Psoas muscle (tissue), 8 donors: ENCODE measurements around the gene DTX2. TPM values are rescaled to one million over a fixed set of nuclear protein-coding genes. Genes with fewer than 3 reads are reported as not detected.
"Not testable (repeated sequence)": the region's sequence is repeated elsewhere in the genome, so short reads cannot be mapped to it uniquely, and the experiment has no call there.

ENCODE experiments used
- ATAC-seq, 4 donors: fragments of 200-7000 bp; cut with Tn5 transposase; one replicate each; pipeline ENCODE4 v1.9.1; 2020; ENCODE audit warnings: moderate library complexity in 3 of 4, mild to moderate bottlenecking in 2 of 4
- DNase-seq, 2 donors: peaks; one replicate each; pipeline ENCODE4 v3.0.0-alpha.2; 2020
- H3K27ac ChIP-seq: fragments of 200-600 bp; one replicate; pipeline ENCODE4 v1.8.0; 2022
- H3K27me3 ChIP-seq, 3 donors: fragments of 200-600 bp in 1 of 3; one replicate each; pipeline versions ENCODE4 v1.6.1 to v1.8.0; 2013 to 2022; ENCODE audit warnings: low read length in 2 of 3, mild to moderate bottlenecking in 2 of 3, moderate library complexity in 1 of 3; ENCODE audit not compliant: insufficient read depth in 3 of 3
- H3K36me3 ChIP-seq, 2 donors: fragments of 200-600 bp in 1 of 2; one replicate each; pipeline versions ENCODE4 v1.6.1 to v1.8.0; 2013 to 2022; ENCODE audit warnings: low read depth in 1 of 2, mild to moderate bottlenecking in 1 of 2, moderate library complexity in 1 of 2; ENCODE audit not compliant: insufficient read depth in 1 of 2
- H3K4me1 ChIP-seq: fragments of 200-600 bp; one replicate; pipeline ENCODE4 v1.8.0; 2022
- H3K4me3 ChIP-seq: fragments of 200-600 bp; one replicate; pipeline ENCODE4 v1.8.0; 2022; ENCODE audit warnings: mild to moderate bottlenecking
- H3K9me3 ChIP-seq: fragments of 200-600 bp; one replicate; pipeline ENCODE4 v1.8.0; 2022
- WGBS, 3 donors: extraction: QIAGEN DNeasy Blood & Tissue Kit; methylation state at CpG; one replicate each; pipeline versions ENCODE4 v1.1.6 to v1.1.7; 2013; 5-methylcytosine and 5-hydroxymethylcytosine counted together
- intact Hi-C, 2 donors: fragments of 100-400 bp; cut with DNase I; formaldehyde crosslinking; loops; one replicate each; pipeline versions ENCODE4 v1.11.0 to v1.14.2; 2022
- polyA plus RNA-seq, 3 donors: library from polyadenylated mRNA; stranded (reverse); fragments of 200-250 nt; gene quantifications; one replicate each; pipeline ENCODE4 v1.2.3, GENCODE V29; 2013
- total RNA-seq, 4 donors: library from RNA; stranded (reverse); fragmentation: NEBNext Ultra II Directional in 2 of 4; extraction: Animal tissue kit (Norgen Biotek cat#: 25700) in 2 of 4; gene quantifications; one replicate each; pipeline versions ENCODE4 v1.2.1 to v1.2.4, GENCODE V29; 2021 to 2023
- donor health status: healthy with polysubstance abuse.
- donor health status: DM: no; HTN: no; CAD: no; lungs with moderate emphysema.
- donor health status: Bipolar disorder and iron deficiency.
- donor health status: healthy.
- donor health status: DM: yes; HTN: yes; CAD: no.
- donor health status: DM: no; HTN: no; CAD: no.
- donor health status: DM: no; HTN: no; CAD: no.
- donor health status: DM: yes; HTN: yes; CAD: no.

The DTX2 gene
- total and polyA plus RNA-seq, 7 donors = 10.5 to 21.5 (median 15.5) TPM

DNA sequence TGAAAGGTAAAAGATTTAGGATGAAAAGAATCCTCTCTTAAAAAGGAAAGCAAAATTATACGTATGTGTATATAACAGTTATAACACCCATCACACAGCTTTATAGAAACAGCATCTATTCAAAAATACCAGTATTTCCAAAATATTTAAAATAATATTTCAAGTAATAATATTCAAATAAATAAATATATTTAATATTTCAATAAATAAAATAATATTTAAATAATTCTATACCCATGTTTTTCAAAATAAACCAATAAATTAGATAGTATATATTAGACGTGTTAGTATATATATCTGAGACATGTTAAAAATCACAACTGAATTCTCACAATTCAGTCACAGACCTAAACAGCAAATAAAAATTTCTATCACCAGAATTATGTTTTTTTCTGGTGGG lies 70.1 kb downstream of the DTX2 start:
- H3K27ac ChIP-seq, H3K9me3 ChIP-seq, H3K4me1 ChIP-seq, H3K4me3 ChIP-seq, H3K27me3 ChIP-seq, DNase-seq, intact Hi-C loops, H3K36me3 ChIP-seq, ATAC-seq: not testable (repeated sequence)
- 88 to 91% (median 90%) methylated on average over 1 to 2 of the region's 2 CpGs for WGBS, 3 donors

DNA sequence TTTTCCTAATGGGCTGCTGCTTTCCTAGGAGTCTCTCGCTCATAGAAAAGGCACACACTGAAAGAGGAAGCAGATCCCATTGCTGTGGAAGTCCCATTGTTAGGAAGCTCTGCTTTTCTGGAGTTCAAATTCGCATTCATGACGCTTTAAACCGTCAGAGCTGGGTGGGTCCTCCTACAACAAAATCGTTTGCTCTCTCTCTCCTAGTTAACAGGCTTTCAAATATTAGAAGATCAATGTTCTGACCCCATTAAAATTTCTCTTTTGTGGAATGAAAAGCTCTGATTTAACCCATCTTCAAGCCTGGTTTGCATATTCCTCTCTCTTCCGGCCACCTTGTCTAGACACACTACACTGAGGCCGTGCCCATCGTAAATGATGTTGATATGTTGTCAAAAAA lies 81.7 kb downstream of the DTX2 start, which contains the start of gene SPDYE16:
Gene SPDYE16, minus strand, starts transcription at position 101 of the 400 bp plus-strand sequence. CDS start 1,838 bp downstream, outside the sequence.
- H3K9me3 ChIP-seq, H3K4me3 ChIP-seq, H3K36me3 ChIP-seq, H3K4me1 ChIP-seq, H3K27ac ChIP-seq, intact Hi-C loops, DNase-seq, H3K27me3 ChIP-seq, ATAC-seq: not testable (repeated sequence)
- WGBS, 3 donors = no CpG with 5 or more reads among the region's 8 CpGs

DNA sequence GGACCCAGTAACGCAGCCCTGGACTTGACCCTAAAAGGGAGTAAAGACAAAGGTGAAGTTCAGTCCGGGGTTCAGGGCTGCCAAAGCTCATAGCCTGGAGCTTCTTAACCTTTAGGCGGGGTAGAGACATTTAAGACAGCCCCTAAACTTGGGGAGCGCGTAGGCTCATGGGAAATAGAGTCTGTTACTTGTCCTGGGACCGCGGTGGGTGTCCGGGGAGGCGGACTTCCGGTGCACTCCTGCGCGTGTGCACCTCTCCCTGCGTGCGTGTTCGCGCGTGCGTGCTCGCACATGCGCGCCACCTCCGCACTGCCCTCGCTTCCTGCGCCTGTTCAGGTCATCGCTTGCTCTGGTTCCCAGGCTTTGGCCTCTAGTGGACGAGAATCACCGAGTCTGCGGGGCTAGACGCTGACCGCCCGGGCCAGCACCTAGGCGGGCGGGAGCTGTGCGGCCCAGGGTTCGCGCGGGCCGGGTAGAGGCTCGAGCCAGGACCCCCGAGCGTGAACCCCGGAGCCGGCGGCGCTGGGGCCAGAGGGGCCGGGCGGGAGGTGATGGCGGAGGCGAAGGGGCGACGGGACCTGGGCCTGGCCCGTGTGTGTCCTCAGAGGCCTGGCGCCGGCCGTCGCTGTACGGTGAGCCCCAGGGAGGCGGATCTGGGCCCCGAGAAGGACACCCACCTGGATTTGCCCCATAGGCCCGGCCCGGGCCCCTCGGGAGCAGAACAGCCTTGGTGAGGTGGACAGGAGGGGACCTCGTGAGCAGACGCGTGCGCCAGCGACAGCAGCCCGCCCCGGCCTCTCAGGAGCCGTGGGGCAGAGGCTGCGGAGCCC lies 87.7 kb downstream of the DTX2 start:
- H3K27ac ChIP-seq = peak overlapping the region; percentile 94
- peak overlapping the region; percentile 90 for H3K4me3 ChIP-seq
- ATAC-seq (peak; percentile 100), DNase-seq (peak; percentile 90 to 95)
- H3K9me3 ChIP-seq, intact Hi-C loops, H3K4me1 ChIP-seq, H3K27me3 ChIP-seq: not testable (repeated sequence)
- WGBS, 3 donors = 0 to 1% (median 0%) methylated on average over 52 to 71 of the region's 71 CpGs
- peaks cover 0 to 17% of the 10 kb centered on the region in 2 donors for H3K36me3 ChIP-seq

DNA sequence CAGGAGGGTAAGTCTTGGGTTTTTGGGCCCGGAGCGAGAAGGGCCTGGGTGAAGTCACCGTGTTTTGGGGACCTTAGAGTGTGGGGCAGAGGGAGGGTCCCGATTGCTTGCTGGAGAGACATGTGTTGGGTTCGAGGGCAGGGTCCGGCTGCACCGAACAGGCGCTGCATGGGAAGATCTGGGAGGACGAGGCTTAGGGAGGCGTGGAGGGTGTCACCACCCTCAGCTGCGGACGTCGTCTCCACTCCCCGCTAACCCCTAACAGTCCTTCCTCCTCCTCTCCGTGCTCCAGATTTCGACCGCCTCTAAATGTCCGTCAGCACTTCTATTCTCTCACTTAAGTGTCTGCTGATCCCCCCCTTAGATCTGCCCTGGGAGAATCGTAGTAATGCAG lies 88.3 kb downstream of the DTX2 start:
- H3K27me3 ChIP-seq, H3K4me1 ChIP-seq, ATAC-seq, intact Hi-C loops, H3K9me3 ChIP-seq: not testable (repeated sequence)
- Histone ChIP-seq H3K4me3 (peak overlapping the region; percentile 90), H3K27ac (peak overlapping the region; percentile 94), H3K36me3 (peaks cover 0 to 17% of the 10 kb centered on the region in 2 donors)
- DNase-seq = peak in 1 of 2 donors; percentile 27
- 0 to 1% (median 0%) methylated on average over 12 to 19 of the region's 19 CpGs for WGBS, 3 donors

DNA sequence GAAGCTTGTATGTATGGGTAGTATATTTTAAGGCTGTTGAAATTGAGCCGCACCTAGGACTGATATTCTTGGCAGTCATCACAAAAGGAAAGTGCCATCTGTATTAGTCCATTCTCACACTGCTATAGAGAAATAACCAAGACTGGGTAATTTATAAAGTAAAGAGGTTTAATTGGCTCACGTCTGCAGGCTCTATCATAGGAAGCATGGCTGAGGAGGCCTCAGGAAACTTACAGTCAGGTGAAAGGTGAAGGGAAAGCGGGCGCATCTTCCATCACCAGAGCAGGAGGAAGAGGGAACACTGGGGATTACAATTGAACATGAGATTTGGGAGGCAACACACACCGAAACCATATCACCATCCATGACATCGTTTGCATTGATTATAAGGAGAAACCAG lies 90.5 kb downstream of the DTX2 start:
- H3K36me3 ChIP-seq = peaks cover 0 to 17% of the 10 kb centered on the region in 2 donors
- 83 to 92% (median 85%) methylated on average over 6 of the region's 6 CpGs for WGBS, 3 donors
- H3K27ac ChIP-seq, DNase-seq, ATAC-seq, H3K27me3 ChIP-seq, H3K4me1 ChIP-seq, H3K9me3 ChIP-seq, intact Hi-C loops, H3K4me3 ChIP-seq: not testable (repeated sequence)

Other genes with a start within 250 kb of the DTX2 start
- gene HSPB1, start 159.0 kb upstream of the DTX2 start, total RNA-seq = 1,000 to 10,000 TPM; 2,972 to 5,803 (median 5,243) TPM
- 1,000 to 10,000 TPM; 1,312 to 4,364 (median 1,775) TPM for gene HSPB1, start 159.0 kb upstream of the DTX2 start, polyA plus RNA-seq
- 100 to 1,000 TPM; 342 to 421 (median 401) TPM for gene YWHAG, start 102.7 kb upstream of the DTX2 start, total RNA-seq
- gene YWHAG, start 102.7 kb upstream of the DTX2 start, polyA plus RNA-seq = 100 to 1,000 TPM; 204 to 523 (median 213) TPM
- 1 to 10 TPM in 1 of 4 donors, under 1 TPM in 3; 0.79 to 1.0 (median 0.86) TPM for gene SSC4D, start 52.0 kb upstream of the DTX2 start, total RNA-seq
- gene SSC4D, start 52.0 kb upstream of the DTX2 start, polyA plus RNA-seq = 1 to 10 TPM; 1.3 to 3.3 (median 2.7) TPM
- 10 to 100 TPM in 1 of 4 donors, 1 to 10 TPM in 1, under 1 TPM in 1, not detected in 1; 0.96 to 12.3 (median 4.0) TPM for gene ZP3, start 36.8 kb upstream of the DTX2 start, total RNA-seq
- under 1 TPM; 0.23 to 0.52 (median 0.32) TPM for gene ZP3, start 36.8 kb upstream of the DTX2 start, polyA plus RNA-seq
- under 1 TPM in 3 of 4 donors, not detected in 1; 0.48 to 0.91 (median 0.77) TPM for gene UPK3B, start 48.8 kb downstream of the DTX2 start, total RNA-seq
- under 1 TPM; 0.12 to 0.23 (median 0.13) TPM for gene UPK3B, start 48.8 kb downstream of the DTX2 start, polyA plus RNA-seq
- gene SPDYE16, start 81.6 kb downstream of the DTX2 start, total RNA-seq = under 1 TPM in 3 of 4 donors, not detected in 1; 0.40 to 0.60 (median 0.44) TPM
- gene SPDYE16, start 81.6 kb downstream of the DTX2 start, polyA plus RNA-seq = under 1 TPM; 0.04 to 0.13 (median 0.10) TPM
- 10 to 100 TPM in 2 of 4 donors, 1 to 10 TPM in 2; 3.5 to 30.5 (median 13.7) TPM for gene POMZP3, start 165.6 kb downstream of the DTX2 start, total RNA-seq
- 10 to 100 TPM in 2 of 3 donors, 1 to 10 TPM in 1; 3.7 to 19.1 (median 10.3) TPM for gene POMZP3, start 165.6 kb downstream of the DTX2 start, polyA plus RNA-seq